Measurements from ENCODE around the gene BMPR1A.

BMPR1A gene

GRCh38 chr10:86960863-86961434, 204.5 kb downstream of the BMPR1A start:
- TF ChIP-seq CTCF (conservative IDR thresholded peaks at IDR 0.05; ENCODE audit: low read depth): no peak
- ChIA-PET POLR2A (ENCODE audit: low non-redundant PET) (interaction anchor here (0.9 to 1.2 kb wide), 4 partner anchors 9 to 251 kb away, joined by 3 to 8 read pairs (median 4); partner anchors contain the start of gene BMPR1A), CTCF (interaction anchor here (0.6 to 2.7 kb wide), 10 partner anchors 9 to 573 kb away, joined by 3 to 23 read pairs (median 6); partner anchors contain the start of gene ADIRF)
- peak overlapping the region; percentile 83 for H3K27ac ChIP-seq
- no peak for DNase-seq (ENCODE audit: low spot score)

DNA sequence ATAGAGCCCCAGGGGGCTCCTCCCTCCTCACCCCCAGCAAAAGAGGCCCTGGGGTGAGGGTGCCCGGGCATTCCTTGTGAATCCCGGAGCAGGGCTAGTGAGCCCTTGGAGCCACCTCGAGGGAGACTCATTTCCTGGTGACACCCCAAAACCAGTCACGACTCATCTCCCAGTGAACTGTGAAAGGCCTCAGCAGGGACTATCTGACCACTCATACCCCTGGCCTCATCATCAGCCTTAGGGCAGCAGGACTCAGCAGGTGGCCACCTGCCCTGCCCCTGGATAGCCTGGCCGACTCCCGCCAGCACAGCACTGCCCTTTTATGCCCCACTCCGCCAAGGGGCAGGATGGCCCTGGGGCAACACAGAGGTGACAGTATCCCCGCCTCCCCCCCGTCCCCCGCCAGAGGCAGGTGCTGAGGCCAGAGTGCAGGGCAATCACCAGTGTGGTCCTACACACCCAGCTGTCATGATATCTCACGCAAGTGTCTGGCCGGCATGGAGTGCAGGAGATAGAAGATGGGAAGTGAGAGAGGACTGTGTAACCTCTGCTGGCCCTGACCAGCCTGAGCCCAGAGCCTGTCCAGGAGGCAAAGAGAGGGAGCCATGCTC, 205.2 kb downstream of the BMPR1A start:
- no peak for TF ChIP-seq CTCF (conservative IDR thresholded peaks at IDR 0.05; ENCODE audit: low read depth)
- peak overlapping the region; percentile 83 for H3K27ac ChIP-seq
- CTCF ChIA-PET: interaction anchor here (0.6 to 1.8 kb wide), 3 partner anchors 21 to 277 kb away, joined by 3 to 18 read pairs (median 3); no protein-coding TSS in a partner anchor
- no peak for DNase-seq (ENCODE audit: low spot score)
- POLR2A ChIA-PET (ENCODE audit: low non-redundant PET): no interaction called here

- DNase-seq (ENCODE audit: low spot score): no peak
- no peak for TF ChIP-seq CTCF (conservative IDR thresholded peaks at IDR 0.05; ENCODE audit: low read depth)
- H3K27ac ChIP-seq: peak overlapping the region; percentile 83; the same call in 1 of the 2 replicates
- POLR2A ChIA-PET (ENCODE audit: low non-redundant PET): no interaction called here
- CTCF ChIA-PET: interaction anchor here (0.6 to 0.9 kb wide), 3 partner anchors 7 to 278 kb away, joined by 3 read pairs; no protein-coding TSS in a partner anchor
Measured at GRCh38 chr10:86962136-86962980, 205.9 kb downstream of the BMPR1A start.

DNA sequence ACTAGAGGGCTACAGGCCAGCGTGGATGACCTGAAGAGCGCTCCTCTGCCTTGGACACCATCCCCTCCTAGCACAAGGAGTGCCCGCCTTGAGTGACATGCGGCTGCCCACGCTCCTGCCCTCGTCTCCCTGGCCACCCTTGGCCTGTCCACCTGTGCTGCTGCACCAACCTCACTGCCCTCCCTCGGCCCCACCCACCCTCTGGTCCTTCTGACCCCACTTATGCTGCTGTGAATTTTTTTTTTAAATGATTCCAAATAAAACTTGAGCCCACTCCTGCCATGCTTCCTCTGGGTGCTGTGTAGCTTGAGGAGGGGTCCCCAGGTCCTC, 206.5 kb downstream of the BMPR1A start:
- no peak for TF ChIP-seq CTCF (conservative IDR thresholded peaks at IDR 0.05; ENCODE audit: low read depth)

DNA sequence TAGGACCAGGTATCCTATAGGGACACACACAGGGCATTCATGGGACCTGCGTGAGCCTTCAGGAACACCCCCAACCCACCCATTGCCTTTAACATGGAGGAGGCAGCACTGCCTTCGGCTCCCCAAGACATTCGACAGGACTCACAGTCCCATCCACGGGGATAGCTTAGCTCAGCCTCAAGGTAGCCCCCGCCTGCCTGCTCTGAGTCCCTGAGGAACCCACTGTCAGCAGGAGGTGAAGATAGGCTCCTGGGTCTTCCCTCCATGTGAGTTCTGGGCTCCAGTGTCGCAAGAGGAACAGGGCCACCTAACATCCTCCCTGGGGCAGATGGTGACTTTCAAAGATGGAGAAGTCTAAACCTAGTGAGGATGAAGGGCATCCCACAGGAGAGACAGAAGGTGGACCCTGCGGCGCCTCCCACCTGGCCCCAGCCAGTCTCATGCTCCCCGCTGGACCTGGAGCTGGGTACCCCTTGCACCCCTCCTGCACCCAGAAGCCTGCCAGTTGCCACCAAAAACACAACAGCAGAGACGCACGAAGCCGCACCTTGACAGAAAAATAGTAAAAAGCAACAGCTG, 207.0 kb downstream of the BMPR1A start:
- POLR2A ChIA-PET (ENCODE audit: low non-redundant PET): no interaction called here
- DNase-seq (ENCODE audit: low spot score): no peak
- peak overlapping the region; percentile 41 for H3K27ac ChIP-seq

More for the DNA sequence above, 206.5 kb downstream of the BMPR1A start:
- no peak overlapping the region for H3K27ac ChIP-seq
- CTCF ChIA-PET: interaction anchor here (0.7 kb wide), 1 partner anchor 8 kb away, joined by 3 read pairs; no protein-coding TSS in a partner anchor
- DNase-seq (ENCODE audit: low spot score): no peak
- POLR2A ChIA-PET (ENCODE audit: low non-redundant PET): no interaction called here

More for the DNA sequence above, 207.0 kb downstream of the BMPR1A start:
- CTCF ChIA-PET: interaction anchor here (0.6 kb wide), 1 partner anchor 12 kb away, joined by 4 read pairs; no protein-coding TSS in a partner anchor
- no peak for TF ChIP-seq CTCF (conservative IDR thresholded peaks at IDR 0.05; ENCODE audit: low read depth)

Measured in RWPE1 (cell line).